ENCODE measurements around the gene PLAC8.
"Not testable (repeated sequence)": the region's sequence is repeated elsewhere in the genome, so short reads cannot be mapped to it uniquely, and the experiment has no call there.

PLAC8 gene

DNA sequence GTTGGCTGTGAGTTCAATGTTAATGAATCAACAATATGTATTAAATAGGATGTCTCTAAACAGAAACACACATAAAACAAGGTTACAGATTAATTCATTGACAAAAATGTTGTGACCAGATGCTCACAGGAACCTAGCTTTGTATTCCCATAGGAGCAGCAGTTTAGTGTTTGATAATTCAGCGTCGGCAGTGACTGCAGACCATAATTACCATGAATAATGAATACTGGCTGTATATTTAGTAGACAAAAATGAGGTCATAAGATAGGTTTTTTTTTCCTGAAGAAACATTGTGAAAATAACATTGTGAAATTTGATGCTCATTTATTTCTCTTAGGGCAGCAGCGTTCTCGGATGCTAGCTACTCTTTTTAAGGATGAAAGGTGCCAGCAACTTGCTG, 51.8 kb downstream of the PLAC8 start:
- DNase-seq = no peak

- no peak for DNase-seq
Measured at GRCh38 chr4:83054928-83055327, 59.6 kb downstream of the PLAC8 start.

DNA sequence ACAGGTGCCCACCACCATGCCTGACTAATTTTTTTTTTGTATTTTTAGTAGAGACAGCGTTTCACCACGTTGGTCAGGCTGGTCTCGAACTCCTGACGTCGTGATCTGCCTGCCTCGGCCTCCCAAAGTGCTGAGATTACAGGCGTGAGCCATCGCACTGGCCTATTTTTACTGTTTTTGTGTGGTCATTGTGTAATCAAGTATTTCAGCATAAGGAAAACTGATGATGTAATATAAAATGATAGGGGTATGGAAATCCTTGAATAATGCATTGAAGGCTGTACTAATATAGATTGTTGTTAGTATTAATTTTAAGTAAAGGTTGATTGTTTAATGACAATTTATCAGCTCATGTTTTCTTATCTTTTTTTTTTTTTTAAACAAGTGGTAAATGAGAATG, 65.7 kb downstream of the PLAC8 start:
- DNase-seq = not testable (repeated sequence)

DNA sequence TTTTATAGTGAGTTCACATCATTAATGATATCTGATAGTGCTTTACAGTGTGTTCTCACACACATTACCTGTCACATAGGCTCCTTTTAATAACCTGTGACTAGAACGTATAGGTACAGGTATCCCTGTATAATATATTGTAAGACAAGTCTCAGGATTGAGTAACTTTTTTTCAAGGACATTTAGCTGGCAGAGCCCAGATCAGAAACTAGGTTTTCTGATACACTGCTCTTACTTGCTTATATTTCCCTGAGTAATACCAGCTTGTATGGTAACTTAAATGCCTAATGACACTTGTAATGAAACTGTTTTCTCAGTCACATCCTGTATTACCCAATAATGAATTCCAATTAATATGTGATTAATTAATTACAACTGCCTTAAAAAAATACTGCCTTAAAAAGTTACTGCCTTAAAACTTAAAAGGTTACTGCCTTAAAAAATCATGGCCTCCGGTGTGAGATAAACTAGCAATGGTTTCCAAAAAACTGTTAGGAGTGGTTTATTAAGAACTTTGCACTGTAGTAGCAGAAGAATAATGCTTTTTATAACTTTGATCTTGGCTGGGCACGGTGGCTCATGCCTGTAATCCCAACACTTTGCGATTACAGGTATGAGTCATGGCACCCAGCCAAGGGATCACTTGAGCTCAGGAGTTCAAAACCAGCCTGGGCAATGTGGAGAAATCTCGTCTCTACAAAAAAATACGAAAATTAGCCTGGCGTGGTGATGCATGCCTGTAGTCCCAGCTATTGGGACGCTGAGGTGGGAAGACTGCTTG, 67.6 kb downstream of the PLAC8 start:
- no peak for DNase-seq

GRCh38 chr4:83043801-83044407, 70.6 kb downstream of the PLAC8 start:
- no peak for DNase-seq

DNA sequence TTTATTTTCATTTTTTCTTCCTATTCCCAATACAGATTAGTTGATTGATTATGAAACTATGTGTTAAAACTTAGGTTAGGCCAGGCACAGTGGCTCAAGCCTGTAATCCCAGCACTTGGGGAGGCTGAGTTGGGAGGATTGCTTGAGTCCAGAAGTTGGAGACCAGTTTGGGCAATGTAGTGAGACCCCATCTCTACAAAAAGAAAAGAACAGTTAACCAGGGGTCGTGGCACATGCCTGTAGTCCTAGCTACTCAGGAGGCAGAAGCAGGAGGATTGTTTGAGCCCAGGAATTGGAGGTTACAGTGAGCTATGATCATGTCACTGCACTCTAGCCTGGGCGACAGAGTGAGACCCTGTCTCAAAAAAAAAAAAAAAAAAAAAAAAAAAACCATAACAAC, 71.4 kb downstream of the PLAC8 start:
- DNase-seq = not testable (repeated sequence)

- no peak for DNase-seq
Measured at GRCh38 chr4:83040269-83040668, 74.3 kb downstream of the PLAC8 start.

All from CD4-positive, alpha-beta T cell treated with Interleukin-15 for 1 hour (primary cell).